ENCODE data around the gene OR11H12.
"Not testable (repeated sequence)": the region's sequence is repeated elsewhere in the genome, so short reads cannot be mapped to it uniquely, and the experiment has no call there.

DNA sequence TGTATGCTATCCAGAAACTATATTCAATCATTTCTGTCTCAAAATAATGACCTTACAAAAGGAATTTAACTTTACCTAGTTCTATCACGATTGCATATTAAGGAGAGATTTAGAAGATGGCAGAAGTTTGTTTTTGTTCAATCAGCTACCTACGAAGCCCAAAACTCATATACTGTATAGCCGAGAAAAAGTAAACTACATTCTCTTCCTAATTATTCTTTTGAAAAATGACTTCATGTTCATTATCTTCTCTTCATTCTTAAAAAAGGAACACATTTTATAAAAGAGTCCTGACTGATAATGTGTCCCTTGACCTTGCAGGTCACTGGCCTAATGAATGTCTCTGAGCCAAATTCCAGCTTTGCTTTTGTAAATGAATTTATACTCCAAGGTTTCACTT, at the start of gene OR11H12:
- TF ChIP-seq, protein P1, sequence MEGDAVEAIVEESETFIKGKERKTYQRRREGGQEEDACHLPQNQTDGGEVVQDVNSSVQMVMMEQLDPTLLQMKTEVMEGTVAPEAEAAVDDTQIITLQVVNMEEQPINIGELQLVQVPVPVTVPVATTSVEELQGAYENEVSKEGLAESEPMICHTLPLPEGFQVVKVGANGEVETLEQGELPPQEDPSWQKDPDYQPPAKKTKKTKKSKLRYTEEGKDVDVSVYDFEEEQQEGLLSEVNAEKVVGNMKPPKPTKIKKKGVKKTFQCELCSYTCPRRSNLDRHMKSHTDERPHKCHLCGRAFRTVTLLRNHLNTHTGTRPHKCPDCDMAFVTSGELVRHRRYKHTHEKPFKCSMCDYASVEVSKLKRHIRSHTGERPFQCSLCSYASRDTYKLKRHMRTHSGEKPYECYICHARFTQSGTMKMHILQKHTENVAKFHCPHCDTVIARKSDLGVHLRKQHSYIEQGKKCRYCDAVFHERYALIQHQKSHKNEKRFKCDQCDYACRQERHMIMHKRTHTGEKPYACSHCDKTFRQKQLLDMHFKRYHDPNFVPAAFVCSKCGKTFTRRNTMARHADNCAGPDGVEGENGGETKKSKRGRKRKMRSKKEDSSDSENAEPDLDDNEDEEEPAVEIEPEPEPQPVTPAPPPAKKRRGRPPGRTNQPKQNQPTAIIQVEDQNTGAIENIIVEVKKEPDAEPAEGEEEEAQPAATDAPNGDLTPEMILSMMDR (IDR thresholded peaks at IDR 0.05), result not testable (repeated sequence)
- not testable (repeated sequence) for TF ChIP-seq POLR2A (IDR thresholded peaks at IDR 0.05)

Data from thyroid gland (tissue), 4 donors.